HFFc6 (cell line): ENCODE measurements around the gene UGGT1. TPM values are rescaled to one million over a fixed set of nuclear protein-coding genes. Genes with fewer than 3 reads are reported as not detected.

Experiments used
- DNase-seq: peaks from one replicate; pipeline ENCODE4 v3.0.0-alpha.2; 2018
- H3K27ac Mint-ChIP-seq: 2 replicates; pipeline ENCODE4 v1.8.0; 2020; ENCODE audit warnings: mild to moderate bottlenecking, mixed read lengths
- H3K27me3 Mint-ChIP-seq: 2 replicates; pipeline ENCODE4 v1.8.0; 2021; ENCODE audit warnings: mild to moderate bottlenecking, moderate library complexity, mixed read lengths; ENCODE audit not compliant: insufficient read depth
- H3K36me3 Mint-ChIP-seq: 2 replicates; pipeline ENCODE4 v1.8.0; 2021; ENCODE audit warnings: low read depth, mixed read lengths
- H3K4me1 Mint-ChIP-seq: 2 replicates; pipeline ENCODE4 v1.8.0; 2020; ENCODE audit warnings: low read depth, mixed read lengths
- H3K4me3 Mint-ChIP-seq: 2 replicates; pipeline ENCODE4 v1.8.0; 2020; ENCODE audit warnings: mild to moderate bottlenecking, moderate library complexity, mixed read lengths
- H3K9me3 Mint-ChIP-seq: 2 replicates; pipeline ENCODE4 v1.8.0; 2020; ENCODE audit warnings: mild to moderate bottlenecking, mixed read lengths
- CTCF ChIP-seq: fragments of 200-600 bp; sonication (generic); IDR thresholded peaks from 2 replicates; pipeline ENCODE4 v1.5.0; 2021; ENCODE audit warnings: antibody characterized with exemption, mild to moderate bottlenecking
- total RNA-seq, 6 experiments: library from RNA; stranded (reverse); fragmentation: NEBNext Ultra II Directional; extraction: Animal tissue kit (Norgen Biotek cat#: 25700); gene quantifications; 2 replicates in 1 of 6; 3 replicates in 5 of 6; pipeline ENCODE4 v1.2.3, GENCODE V29; 2021

UGGT1 gene
- total RNA-seq, 6 experiments from 2014 or later, result 60.8 to 74.5 (median 71.8) TPM

- Mint-ChIP-seq H3K27me3 (peaks cover 29% of the 10 kb centered on the region), H3K9me3 (no peaks in the 10 kb centered on the region; the same call in 1 of the 2 replicates), H3K4me1 (peaks cover 9% of the 10 kb centered on the region), H3K27ac (no peak overlapping the region), H3K36me3 (no peaks in the 10 kb centered on the region), H3K4me3 (no peak overlapping the region)
- peak; percentile 12 for DNase-seq
- TF ChIP-seq CTCF, result no peak
Measured at GRCh38 chr2:128228894-128229293, 137.9 kb downstream of the UGGT1 start.

GRCh38 chr2:128232965-128233789, 142.2 kb downstream of the UGGT1 start:
- Mint-ChIP-seq H3K9me3 (no peaks in the 10 kb centered on the region), H3K4me1 (peaks cover 32% of the 10 kb centered on the region), H3K27ac (no peak overlapping the region), H3K27me3 (peaks cover 24% of the 10 kb centered on the region), H3K36me3 (no peaks in the 10 kb centered on the region), H3K4me3 (peak overlapping the region; percentile 80)
- TF ChIP-seq CTCF, result peak; percentile 91
- peak; percentile 49 for DNase-seq

DNA sequence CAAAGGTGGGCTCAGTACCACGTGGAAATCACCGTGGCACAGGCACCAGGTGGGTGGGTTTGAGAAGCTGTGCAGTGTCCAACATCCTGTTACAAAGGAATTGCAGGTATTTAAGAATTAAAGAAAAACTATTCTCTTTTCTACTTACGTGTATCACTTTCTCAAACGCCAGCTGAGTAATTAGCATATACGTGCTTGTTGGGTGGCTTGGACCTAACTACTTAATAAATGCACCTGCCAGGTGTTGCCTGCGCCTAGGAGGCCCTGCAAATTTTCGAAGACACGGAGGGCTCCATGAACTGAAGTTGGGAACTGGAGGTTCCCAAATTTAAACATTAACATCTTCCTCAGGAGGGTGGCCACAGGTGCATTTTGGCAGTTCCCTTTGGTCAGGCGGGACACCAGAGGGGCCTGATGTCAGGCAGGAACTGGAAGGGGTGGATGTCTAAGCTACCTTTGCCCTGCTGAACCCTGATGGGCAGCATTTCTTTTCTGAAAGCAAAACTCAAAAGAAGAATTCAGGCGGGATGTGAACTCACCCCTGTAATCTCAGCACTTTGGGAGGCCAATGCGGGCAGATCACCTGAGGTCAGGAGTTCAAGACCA, 142.9 kb downstream of the UGGT1 start:
- Mint-ChIP-seq H3K36me3 (no peaks in the 10 kb centered on the region), H3K27me3 (peaks cover 26% of the 10 kb centered on the region), H3K9me3 (no peaks in the 10 kb centered on the region), H3K4me1 (peaks cover 29% of the 10 kb centered on the region), H3K4me3 (peak overlapping the region; percentile 80), H3K27ac (no peak overlapping the region)
- DNase-seq, result no peak
- peak; percentile 33 for TF ChIP-seq CTCF

DNA sequence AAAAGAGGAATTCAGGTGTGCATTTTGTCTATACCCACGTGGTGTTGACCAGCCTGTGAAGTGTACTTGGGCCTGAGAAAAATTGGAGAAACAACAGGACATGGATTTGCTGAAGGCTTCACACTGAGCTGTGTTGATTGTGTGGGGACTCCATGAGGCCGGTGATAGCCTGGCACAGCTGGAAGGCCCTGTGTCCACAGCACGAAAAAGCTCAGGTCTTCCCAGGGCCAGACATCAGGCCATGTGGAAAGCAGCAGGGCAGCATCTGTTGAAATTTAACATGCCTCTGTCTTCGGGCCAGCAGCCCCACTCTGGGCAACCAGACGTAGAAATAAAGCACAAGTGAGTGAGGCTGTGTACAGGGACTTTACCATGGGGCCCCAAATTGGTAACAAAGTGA, 143.6 kb downstream of the UGGT1 start:
- Mint-ChIP-seq H3K36me3 (no peaks in the 10 kb centered on the region), H3K4me3 (no peak overlapping the region), H3K9me3 (no peaks in the 10 kb centered on the region), H3K4me1 (peaks cover 23% of the 10 kb centered on the region), H3K27ac (no peak overlapping the region), H3K27me3 (peaks cover 21% of the 10 kb centered on the region)
- DNase-seq, result no peak
- TF ChIP-seq CTCF, result no peak

- Mint-ChIP-seq H3K9me3 (no peaks in the 10 kb centered on the region), H3K4me1 (peaks cover 23% of the 10 kb centered on the region), H3K36me3 (no peaks in the 10 kb centered on the region), H3K4me3 (no peak overlapping the region), H3K27ac (no peak overlapping the region), H3K27me3 (peaks cover 21% of the 10 kb centered on the region)
- DNase-seq, result no peak
- TF ChIP-seq CTCF, result no peak
Measured at GRCh38 chr2:128235581-128235980, 144.6 kb downstream of the UGGT1 start.
